ENCODE data around the gene SNX9.
"Not testable (repeated sequence)": the region's sequence is repeated elsewhere in the genome, so short reads cannot be mapped to it uniquely, and the experiment has no call there.

Gene SNX9

GRCh38 chr6:157955675-157956074, 132.6 kb downstream of the SNX9 start:
- DNase-seq: no peak

GRCh38 chr6:157956171-157956730, 133.2 kb downstream of the SNX9 start:
- DNase-seq: no peak

GRCh38 chr6:157959451-157960227, 136.6 kb downstream of the SNX9 start:
- no peak for DNase-seq

GRCh38 chr6:157961153-157961831, 138.2 kb downstream of the SNX9 start:
- no peak for DNase-seq

GRCh38 chr6:157961832-157962575, 139.0 kb downstream of the SNX9 start:
- DNase-seq: no peak

- DNase-seq: no peak
Observed at GRCh38 chr6:157962601-157963302, 139.7 kb downstream of the SNX9 start.

GRCh38 chr6:157964100-157964499, 141.1 kb downstream of the SNX9 start:
- no peak for DNase-seq

GRCh38 chr6:157965387-157965786, 142.3 kb downstream of the SNX9 start:
- DNase-seq: no peak

- DNase-seq: no peak
Observed at GRCh38 chr6:157966589-157966977, 143.5 kb downstream of the SNX9 start.

- DNase-seq: no peak
Observed at GRCh38 chr6:157967020-157967419, 144.0 kb downstream of the SNX9 start.

GRCh38 chr6:157967486-157967885, 144.4 kb downstream of the SNX9 start:
- DNase-seq: no peak

GRCh38 chr6:157972177-157972576, 149.1 kb downstream of the SNX9 start:
- not testable (repeated sequence) for DNase-seq

GRCh38 chr6:157974341-157974894, 151.4 kb downstream of the SNX9 start:
- DNase-seq: no peak

GRCh38 chr6:157974967-157975366, 151.9 kb downstream of the SNX9 start:
- no peak for DNase-seq

- DNase-seq: no peak
Observed at GRCh38 chr6:157975456-157975855, 152.4 kb downstream of the SNX9 start.

- DNase-seq: peak in 1 of 14 donors; percentile 78
Observed at GRCh38 chr6:157976345-157977175, 153.5 kb downstream of the SNX9 start.

- no peak for DNase-seq
Observed at GRCh38 chr6:157977176-157977804, 154.2 kb downstream of the SNX9 start.

GRCh38 chr6:157978021-157978783, 155.2 kb downstream of the SNX9 start:
- no peak for DNase-seq

GRCh38 chr6:157980288-157981131, 157.5 kb downstream of the SNX9 start:
- DNase-seq: no peak
